ENCODE data around the gene SWAP70.

- TF ChIP-seq, protein P1, sequence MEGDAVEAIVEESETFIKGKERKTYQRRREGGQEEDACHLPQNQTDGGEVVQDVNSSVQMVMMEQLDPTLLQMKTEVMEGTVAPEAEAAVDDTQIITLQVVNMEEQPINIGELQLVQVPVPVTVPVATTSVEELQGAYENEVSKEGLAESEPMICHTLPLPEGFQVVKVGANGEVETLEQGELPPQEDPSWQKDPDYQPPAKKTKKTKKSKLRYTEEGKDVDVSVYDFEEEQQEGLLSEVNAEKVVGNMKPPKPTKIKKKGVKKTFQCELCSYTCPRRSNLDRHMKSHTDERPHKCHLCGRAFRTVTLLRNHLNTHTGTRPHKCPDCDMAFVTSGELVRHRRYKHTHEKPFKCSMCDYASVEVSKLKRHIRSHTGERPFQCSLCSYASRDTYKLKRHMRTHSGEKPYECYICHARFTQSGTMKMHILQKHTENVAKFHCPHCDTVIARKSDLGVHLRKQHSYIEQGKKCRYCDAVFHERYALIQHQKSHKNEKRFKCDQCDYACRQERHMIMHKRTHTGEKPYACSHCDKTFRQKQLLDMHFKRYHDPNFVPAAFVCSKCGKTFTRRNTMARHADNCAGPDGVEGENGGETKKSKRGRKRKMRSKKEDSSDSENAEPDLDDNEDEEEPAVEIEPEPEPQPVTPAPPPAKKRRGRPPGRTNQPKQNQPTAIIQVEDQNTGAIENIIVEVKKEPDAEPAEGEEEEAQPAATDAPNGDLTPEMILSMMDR (conservative IDR thresholded peaks at IDR 0.05; ENCODE audit: low read length): no peak
- no peak for TF ChIP-seq EZH2phosphoT487 (IDR thresholded peaks at IDR 0.05; ENCODE audit: borderline replicate concordance)
Observed at GRCh38 chr11:9704620-9705019, 40.7 kb downstream of the SWAP70 start.
